HCT116 (cell line): ENCODE measurements around the gene MAGI3. TPM values are rescaled to one million over a fixed set of nuclear protein-coding genes. Genes with fewer than 3 reads are reported as not detected.

Source experiments
- ATAC-seq: fragments of 200-7000 bp; cut with Tn5 transposase; 2 replicates; pipeline ENCODE4 v1.9.1; 2020; ENCODE audit warnings: mild to moderate bottlenecking, moderate library complexity
- BruUV-seq: library from RNA; stranded (reverse); fragments of 400-500 nt; replicated peaks from 2 replicates; lab custom pipeline; 2021; lab: Mats Ljungman, UMichigan
- CTCF ChIA-PET: fragments of 300-600 bp; sonication (Branson Sonifier 250); formaldehyde crosslinking; loops from one replicate; lab custom pipeline; 2021; ENCODE audit warnings: antibody characterized with exemption; lab: Charles Lee
- POLR2A ChIA-PET: fragments of 300-600, 350-600 bp; sonication (Branson Sonifier 250); formaldehyde crosslinking; loops from one replicate; lab custom pipeline; 2021; ENCODE audit warnings: antibody characterized with exemption; lab: Charles Lee
- RAD21 ChIA-PET, 2 experiments: fragments of 300-600 bp; sonication (Branson Sonifier 250); formaldehyde crosslinking; loops; one replicate each; lab custom pipeline; 2023; ENCODE audit warnings: low total read pairs in 2 of 2; ENCODE audit not compliant: uncharacterized antibody in 2 of 2, unreplicated experiment in 2 of 2, low non-redundant PET in 1 of 2; lab: Charles Lee
- DNase-seq: peaks from one replicate; pipeline ENCODE4 v3.0.0-alpha.2; 2010; ENCODE audit warnings: low read depth, low spot score
- H2AFZ ChIP-seq: fragments of 200-600 bp; shearing (Covaris generic), sonication (generic); 2 replicates; pipeline ENCODE4 v1.6.1; 2017; ENCODE audit warnings: low read depth, mixed run types, mixed read lengths, antibody characterized with exemption, low read length; ENCODE audit not compliant: poor library complexity, severe bottlenecking
- H3K27ac ChIP-seq: 2 replicates; pipeline ENCODE4 v1.5.1; 2012; ENCODE audit warnings: low read depth, low read length
- H3K27me3 ChIP-seq: fragments of 200-600 bp; sonication (generic); 2 replicates; pipeline ENCODE4 v1.6.1; 2016; ENCODE audit warnings: mixed run types, low read length, mixed read lengths; ENCODE audit not compliant: insufficient read depth
- H3K36me3 ChIP-seq, 2 experiments: fragments of 200-500 bp in 1 of 2; fragments of 200-600 bp in 1 of 2; sonication (Bioruptor generic) in 1 of 2; sonication (generic) in 1 of 2; 2 replicates each; pipeline versions ENCODE4 v1.5.1 to v1.6.1; 2014 to 2016; ENCODE audit warnings: low read length in 2 of 2, inconsistent platforms in 1 of 2, mixed read lengths in 1 of 2, mixed run types in 1 of 2; ENCODE audit not compliant: insufficient read depth in 2 of 2, control insufficient read depth in 1 of 2
- H3K4me1 ChIP-seq, 2 experiments: fragments of 200-600 bp in 1 of 2; sonication (generic) in 1 of 2; 2 replicates each; pipeline versions ENCODE4 v1.5.1 to v1.6.1; 2012 to 2017; ENCODE audit warnings: low read length in 2 of 2, inconsistent platforms in 1 of 2, mild to moderate bottlenecking in 1 of 2, mixed read lengths in 1 of 2, mixed run types in 1 of 2, moderate library complexity in 1 of 2; ENCODE audit not compliant: insufficient read depth in 2 of 2, control insufficient read depth in 1 of 2
- H3K4me2 ChIP-seq: fragments of 200-600 bp; sonication (generic); 2 replicates; pipeline ENCODE4 v1.6.1; 2017; ENCODE audit warnings: mixed run types, low read length, mixed read lengths
- H3K4me3 ChIP-seq, 2 experiments: fragments of 200-600 bp in 1 of 2; sonication (generic) in 1 of 2; replicated peaks in 1 of 2; 2 replicates each; pipeline ENCODE4 v1.5.1; 2011 to 2016; ENCODE audit warnings: low read length in 2 of 2, control low read depth in 1 of 2, low read depth in 1 of 2, mild to moderate bottlenecking in 1 of 2, mixed read lengths in 1 of 2, mixed run types in 1 of 2
- H3K79me2 ChIP-seq: fragments of 200-600 bp; sonication (generic); 2 replicates; pipeline ENCODE4 v1.6.1; 2017; ENCODE audit warnings: mild to moderate bottlenecking, mixed run types, low read length, moderate library complexity, mixed read lengths; ENCODE audit not compliant: insufficient read depth
- H3K9ac ChIP-seq: fragments of 200-600 bp; sonication (generic); 2 replicates; pipeline ENCODE4 v1.6.1; 2016; ENCODE audit warnings: low read length, mixed read lengths
- H3K9me2 ChIP-seq: fragments of 200-600 bp; sonication (generic), shearing (Covaris generic); 2 replicates; pipeline ENCODE4 v1.6.1; 2017; ENCODE audit warnings: mixed run types, mild to moderate bottlenecking, moderate library complexity; ENCODE audit not compliant: insufficient read depth
- H3K9me3 ChIP-seq, 2 experiments: fragments of 200-500 bp in 1 of 2; fragments of 200-600 bp in 1 of 2; sonication (Bioruptor generic) in 1 of 2; sonication (generic) in 1 of 2; 2 replicates each; pipeline ENCODE4 v1.6.1; 2014 to 2017; ENCODE audit warnings: low read length in 2 of 2, mixed read lengths in 2 of 2, inconsistent platforms in 1 of 2, low read depth in 1 of 2, mild to moderate bottlenecking in 1 of 2, mixed run types in 1 of 2, moderate library complexity in 1 of 2; ENCODE audit not compliant: control insufficient read depth in 1 of 2, insufficient read depth in 1 of 2
- H4K20me1 ChIP-seq: fragments of 200-600 bp; sonication (generic), shearing (Covaris generic); 2 replicates; pipeline ENCODE4 v1.6.1; 2017; ENCODE audit warnings: mixed run types, mild to moderate bottlenecking, moderate library complexity; ENCODE audit not compliant: insufficient read depth
- CBX3 ChIP-seq: IDR thresholded peaks from 2 replicates; pipeline ENCODE4 v1.6.1; 2012; ENCODE audit warnings: low read depth
- CTCF ChIP-seq, 3 experiments: fragments of 200-600 bp in 1 of 3; sonication (generic) in 1 of 3; IDR thresholded peaks in 2 of 3; conservative IDR thresholded peaks in 1 of 3; 2 replicates each; pipeline ENCODE4 v1.5.1; 2012 to 2017; ENCODE audit warnings: low read depth in 2 of 3, low read length in 2 of 3, antibody characterized with exemption in 1 of 3, borderline replicate concordance in 1 of 3, control low read depth in 1 of 3, mild to moderate bottlenecking in 1 of 3, mixed read lengths in 1 of 3, mixed run types in 1 of 3, moderate library complexity in 1 of 3; ENCODE audit not compliant: insufficient read depth in 1 of 3
- EGR1 ChIP-seq: IDR thresholded peaks from 2 replicates; pipeline ENCODE4 v1.6.1; 2012; ENCODE audit warnings: low read depth
- ELF1 ChIP-seq: IDR thresholded peaks from 2 replicates; pipeline ENCODE4 v1.6.1; 2012; ENCODE audit warnings: low read depth, borderline replicate concordance
- EZH2 ChIP-seq: fragments of 200-600 bp; sonication (generic); IDR thresholded peaks from 2 replicates; pipeline ENCODE4 v1.6.1; 2017; ENCODE audit warnings: antibody characterized with exemption, mixed run types
- FOSL1 ChIP-seq: IDR thresholded peaks from 2 replicates; pipeline ENCODE4 v1.6.1; 2012; ENCODE audit warnings: low read depth
- MAX ChIP-seq: IDR thresholded peaks from 2 replicates; pipeline ENCODE4 v1.6.1; 2012
- RAD21 ChIP-seq: IDR thresholded peaks from 2 replicates; pipeline ENCODE4 v1.6.1; 2012; ENCODE audit warnings: low read depth, mild to moderate bottlenecking
- YY1 ChIP-seq: IDR thresholded peaks from 2 replicates; pipeline ENCODE4 v1.6.1; 2011; ENCODE audit warnings: low read length, low read depth, moderate library complexity, mild to moderate bottlenecking; ENCODE audit not compliant: insufficient replicate concordance; ENCODE audit errors: extremely low read depth
- ZFX ChIP-seq: fragments of 450-650 bp; IDR thresholded peaks from 2 replicates; pipeline ENCODE4 v1.6.1; 2017
- intact Hi-C: fragments of 100-400 bp; cut with micrococcal nuclease; formaldehyde crosslinking; loops from 2 replicates; pipeline ENCODE4 v1.10.0; 2022
- total RNA-seq: library from RNA; stranded (reverse); gene quantifications from one replicate; pipeline ENCODE4 v1.2.1, GENCODE V29; 2021; ENCODE audit not compliant: unreplicated experiment

MAGI3 gene
- total RNA-seq, 1 experiment from 2014 or later = 11.8 TPM

GRCh38 chr1:113493533-113493932 lies 103.2 kb downstream of the MAGI3 start:
- POLR2A ChIA-PET = no interaction called here
- no peak overlapping the region for H3K9ac ChIP-seq

More at GRCh38 chr1:113493533-113493932, 103.2 kb downstream of the MAGI3 start:
- BruUV-seq = no TSS peak
- TF ChIP-seq RAD21 (no peak), EZH2 (no peak), CBX3 (no peak), FOSL1 (no peak), CTCF (IDR thresholded peaks at IDR 0.05 in 2 of 3, conservative IDR thresholded peaks at IDR 0.05 in 1 of 3; ENCODE audit: borderline replicate concordance in 1 of 3, insufficient read depth in 1 of 3, low read depth in 2 of 3, low read length in 2 of 3) (no peak), ZFX (no peak), ELF1 (no peak), YY1 (no peak), MAX (no peak), EGR1 (no peak)
- no peak overlapping the region for H2AFZ ChIP-seq
- no peaks in the 10 kb centered on the region for H4K20me1 ChIP-seq
- DNase-seq (no peak), ATAC-seq (no peak)
- no peak overlapping the region for H3K4me2 ChIP-seq
- intact Hi-C loops = no loop called here
- CTCF ChIA-PET = interaction anchor here (0.6 kb wide), 1 partner anchor 40 kb away, joined by 3 read pairs; no protein-coding TSS in a partner anchor
- no peaks in the 10 kb centered on the region for H3K9me2 ChIP-seq
- RAD21 ChIA-PET = no interaction called here
- no peaks in the 10 kb centered on the region for H3K4me1 ChIP-seq
- no peaks in the 10 kb centered on the region for H3K79me2 ChIP-seq
- H3K27ac ChIP-seq = no peak overlapping the region
- peaks cover 0 to 6% of the 10 kb centered on the region in 2 experiments; a peak in 1 of 4 replicates for H3K9me3 ChIP-seq
- no peaks in the 10 kb centered on the region for H3K36me3 ChIP-seq
- H3K4me3 ChIP-seq = no peak overlapping the region
- H3K27me3 ChIP-seq = no peaks in the 10 kb centered on the region
